HCT116 (cell line): ENCODE measurements around the gene GNB1. TPM values are rescaled to one million over a fixed set of nuclear protein-coding genes. Genes with fewer than 3 reads are reported as not detected.

Source experiments
- ATAC-seq: fragments of 200-7000 bp; cut with Tn5 transposase; 2 replicates; pipeline ENCODE4 v1.9.1; 2020; ENCODE audit warnings: mild to moderate bottlenecking, moderate library complexity
- BruUV-seq: library from RNA; stranded (reverse); fragments of 400-500 nt; replicated peaks from 2 replicates; lab custom pipeline; 2021; lab: Mats Ljungman, UMichigan
- CTCF ChIA-PET: fragments of 300-600 bp; sonication (Branson Sonifier 250); formaldehyde crosslinking; loops from one replicate; lab custom pipeline; 2021; ENCODE audit warnings: antibody characterized with exemption; lab: Charles Lee
- POLR2A ChIA-PET: fragments of 300-600, 350-600 bp; sonication (Branson Sonifier 250); formaldehyde crosslinking; loops from one replicate; lab custom pipeline; 2021; ENCODE audit warnings: antibody characterized with exemption; lab: Charles Lee
- RAD21 ChIA-PET, 2 experiments: fragments of 300-600 bp; sonication (Branson Sonifier 250); formaldehyde crosslinking; loops; one replicate each; lab custom pipeline; 2023; ENCODE audit warnings: low total read pairs in 2 of 2; ENCODE audit not compliant: uncharacterized antibody in 2 of 2, unreplicated experiment in 2 of 2, low non-redundant PET in 1 of 2; lab: Charles Lee
- DNase-seq: peaks from one replicate; pipeline ENCODE4 v3.0.0-alpha.2; 2010; ENCODE audit warnings: low read depth, low spot score
- H2AFZ ChIP-seq: fragments of 200-600 bp; shearing (Covaris generic), sonication (generic); 2 replicates; pipeline ENCODE4 v1.6.1; 2017; ENCODE audit warnings: low read depth, mixed run types, mixed read lengths, antibody characterized with exemption, low read length; ENCODE audit not compliant: poor library complexity, severe bottlenecking
- H3K27ac ChIP-seq: 2 replicates; pipeline ENCODE4 v1.5.1; 2012; ENCODE audit warnings: low read depth, low read length
- H3K27me3 ChIP-seq: fragments of 200-600 bp; sonication (generic); 2 replicates; pipeline ENCODE4 v1.6.1; 2016; ENCODE audit warnings: mixed run types, low read length, mixed read lengths; ENCODE audit not compliant: insufficient read depth
- H3K36me3 ChIP-seq, 2 experiments: fragments of 200-500 bp in 1 of 2; fragments of 200-600 bp in 1 of 2; sonication (Bioruptor generic) in 1 of 2; sonication (generic) in 1 of 2; 2 replicates each; pipeline versions ENCODE4 v1.5.1 to v1.6.1; 2014 to 2016; ENCODE audit warnings: low read length in 2 of 2, inconsistent platforms in 1 of 2, mixed read lengths in 1 of 2, mixed run types in 1 of 2; ENCODE audit not compliant: insufficient read depth in 2 of 2, control insufficient read depth in 1 of 2
- H3K4me1 ChIP-seq, 2 experiments: fragments of 200-600 bp in 1 of 2; sonication (generic) in 1 of 2; 2 replicates each; pipeline versions ENCODE4 v1.5.1 to v1.6.1; 2012 to 2017; ENCODE audit warnings: low read length in 2 of 2, inconsistent platforms in 1 of 2, mild to moderate bottlenecking in 1 of 2, mixed read lengths in 1 of 2, mixed run types in 1 of 2, moderate library complexity in 1 of 2; ENCODE audit not compliant: insufficient read depth in 2 of 2, control insufficient read depth in 1 of 2
- H3K4me2 ChIP-seq: fragments of 200-600 bp; sonication (generic); 2 replicates; pipeline ENCODE4 v1.6.1; 2017; ENCODE audit warnings: mixed run types, low read length, mixed read lengths
- H3K4me3 ChIP-seq, 2 experiments: fragments of 200-600 bp in 1 of 2; sonication (generic) in 1 of 2; replicated peaks in 1 of 2; 2 replicates each; pipeline ENCODE4 v1.5.1; 2011 to 2016; ENCODE audit warnings: low read length in 2 of 2, control low read depth in 1 of 2, low read depth in 1 of 2, mild to moderate bottlenecking in 1 of 2, mixed read lengths in 1 of 2, mixed run types in 1 of 2
- H3K79me2 ChIP-seq: fragments of 200-600 bp; sonication (generic); 2 replicates; pipeline ENCODE4 v1.6.1; 2017; ENCODE audit warnings: mild to moderate bottlenecking, mixed run types, low read length, moderate library complexity, mixed read lengths; ENCODE audit not compliant: insufficient read depth
- H3K9ac ChIP-seq: fragments of 200-600 bp; sonication (generic); 2 replicates; pipeline ENCODE4 v1.6.1; 2016; ENCODE audit warnings: low read length, mixed read lengths
- H3K9me2 ChIP-seq: fragments of 200-600 bp; sonication (generic), shearing (Covaris generic); 2 replicates; pipeline ENCODE4 v1.6.1; 2017; ENCODE audit warnings: mixed run types, mild to moderate bottlenecking, moderate library complexity; ENCODE audit not compliant: insufficient read depth
- H3K9me3 ChIP-seq, 2 experiments: fragments of 200-500 bp in 1 of 2; fragments of 200-600 bp in 1 of 2; sonication (Bioruptor generic) in 1 of 2; sonication (generic) in 1 of 2; 2 replicates each; pipeline ENCODE4 v1.6.1; 2014 to 2017; ENCODE audit warnings: low read length in 2 of 2, mixed read lengths in 2 of 2, inconsistent platforms in 1 of 2, low read depth in 1 of 2, mild to moderate bottlenecking in 1 of 2, mixed run types in 1 of 2, moderate library complexity in 1 of 2; ENCODE audit not compliant: control insufficient read depth in 1 of 2, insufficient read depth in 1 of 2
- H4K20me1 ChIP-seq: fragments of 200-600 bp; sonication (generic), shearing (Covaris generic); 2 replicates; pipeline ENCODE4 v1.6.1; 2017; ENCODE audit warnings: mixed run types, mild to moderate bottlenecking, moderate library complexity; ENCODE audit not compliant: insufficient read depth
- ATF3 ChIP-seq: IDR thresholded peaks from 2 replicates; pipeline ENCODE4 v1.6.1; 2012
- CBX3 ChIP-seq: IDR thresholded peaks from 2 replicates; pipeline ENCODE4 v1.6.1; 2012; ENCODE audit warnings: low read depth
- CEBPB ChIP-seq: IDR thresholded peaks from 2 replicates; pipeline ENCODE4 v1.6.1; 2012; ENCODE audit warnings: low read depth
- CTCF ChIP-seq, 3 experiments: fragments of 200-600 bp in 1 of 3; sonication (generic) in 1 of 3; IDR thresholded peaks in 2 of 3; conservative IDR thresholded peaks in 1 of 3; 2 replicates each; pipeline ENCODE4 v1.5.1; 2012 to 2017; ENCODE audit warnings: low read depth in 2 of 3, low read length in 2 of 3, antibody characterized with exemption in 1 of 3, borderline replicate concordance in 1 of 3, control low read depth in 1 of 3, mild to moderate bottlenecking in 1 of 3, mixed read lengths in 1 of 3, mixed run types in 1 of 3, moderate library complexity in 1 of 3; ENCODE audit not compliant: insufficient read depth in 1 of 3
- EGR1 ChIP-seq: IDR thresholded peaks from 2 replicates; pipeline ENCODE4 v1.6.1; 2012; ENCODE audit warnings: low read depth
- ELF1 ChIP-seq: IDR thresholded peaks from 2 replicates; pipeline ENCODE4 v1.6.1; 2012; ENCODE audit warnings: low read depth, borderline replicate concordance
- EZH2 ChIP-seq: fragments of 200-600 bp; sonication (generic); IDR thresholded peaks from 2 replicates; pipeline ENCODE4 v1.6.1; 2017; ENCODE audit warnings: antibody characterized with exemption, mixed run types
- EZH2phosphoT487 ChIP-seq: fragments of 200-600 bp; IDR thresholded peaks from 2 replicates; pipeline ENCODE4 v1.6.1; 2018; ENCODE audit warnings: antibody characterized with exemption, borderline replicate concordance
- FOSL1 ChIP-seq: IDR thresholded peaks from 2 replicates; pipeline ENCODE4 v1.6.1; 2012; ENCODE audit warnings: low read depth
- MAX ChIP-seq: IDR thresholded peaks from 2 replicates; pipeline ENCODE4 v1.6.1; 2012
- POLR2A ChIP-seq: IDR thresholded peaks from 2 replicates; pipeline ENCODE4 v1.7.0; 2011; ENCODE audit warnings: borderline replicate concordance; ENCODE audit not compliant: insufficient read depth, insufficient read length; ENCODE audit errors: extremely low read depth
- POLR2AphosphoS5 ChIP-seq: IDR thresholded peaks from 2 replicates; pipeline ENCODE4 v1.6.1; 2011; ENCODE audit warnings: mild to moderate bottlenecking, low read depth, low read length, moderate library complexity
- RAD21 ChIP-seq: IDR thresholded peaks from 2 replicates; pipeline ENCODE4 v1.6.1; 2012; ENCODE audit warnings: low read depth, mild to moderate bottlenecking
- REST ChIP-seq: IDR thresholded peaks from 2 replicates; pipeline ENCODE4 v1.6.1; 2012; ENCODE audit warnings: low read depth
- YY1 ChIP-seq: IDR thresholded peaks from 2 replicates; pipeline ENCODE4 v1.6.1; 2011; ENCODE audit warnings: low read length, low read depth, moderate library complexity, mild to moderate bottlenecking; ENCODE audit not compliant: insufficient replicate concordance; ENCODE audit errors: extremely low read depth
- ZBTB33 ChIP-seq: IDR thresholded peaks from 2 replicates; pipeline ENCODE4 v1.6.1; 2011; ENCODE audit warnings: mild to moderate bottlenecking, low read length, moderate library complexity; ENCODE audit not compliant: insufficient replicate concordance; ENCODE audit errors: extremely low read depth
- ZFX ChIP-seq: fragments of 450-650 bp; IDR thresholded peaks from 2 replicates; pipeline ENCODE4 v1.6.1; 2017
- intact Hi-C: fragments of 100-400 bp; cut with micrococcal nuclease; formaldehyde crosslinking; loops from 2 replicates; pipeline ENCODE4 v1.10.0; 2022
- total RNA-seq: library from RNA; stranded (reverse); gene quantifications from one replicate; pipeline ENCODE4 v1.2.1, GENCODE V29; 2021; ENCODE audit not compliant: unreplicated experiment

Gene GNB1
- total RNA-seq, 1 experiment from 2014 or later: 371 TPM

- POLR2A ChIA-PET: no interaction called here
- no peak for DNase-seq
- no peak for ATAC-seq
- TF ChIP-seq CBX3: no peak
- TF ChIP-seq POLR2A: no peak
- no peak for TF ChIP-seq MAX
- TF ChIP-seq YY1: no peak
- TF ChIP-seq EZH2: no peak
- TF ChIP-seq ZFX: no peak
- no peak for TF ChIP-seq EZH2phosphoT487
- no peak for TF ChIP-seq CEBPB
- no peak for TF ChIP-seq EGR1
- TF ChIP-seq POLR2AphosphoS5: no peak
- TF ChIP-seq RAD21: no peak
- no peak for TF ChIP-seq ZBTB33
- no peak for TF ChIP-seq CTCF (IDR thresholded peaks at IDR 0.05 in 2 of 3, conservative IDR thresholded peaks at IDR 0.05 in 1 of 3; ENCODE audit: borderline replicate concordance in 1 of 3, insufficient read depth in 1 of 3, low read depth in 2 of 3, low read length in 2 of 3)
- TF ChIP-seq ELF1: no peak
- TF ChIP-seq FOSL1: no peak
- TF ChIP-seq ATF3: no peak
- no peak for TF ChIP-seq REST
- Histone ChIP-seq H3K27me3 (no peaks in the 10 kb centered on the region), H3K9ac (no peak overlapping the region), H3K27ac (no peak overlapping the region), H3K9me3 (no peaks in the 10 kb centered on the region), H3K36me3 (peaks cover 3 to 6% of the 10 kb centered on the region in 2 experiments; a peak in 1 of 4 replicates), H3K4me2 (no peak overlapping the region), H3K9me2 (no peaks in the 10 kb centered on the region), H3K4me1 (no peaks in the 10 kb centered on the region), H3K79me2 (peaks cover 92% of the 10 kb centered on the region), H4K20me1 (peaks cover 11% of the 10 kb centered on the region; the same call in 1 of the 2 replicates), H2AFZ (no peak overlapping the region), H3K4me3 (no peak overlapping the region)
- intact Hi-C loops: no loop called here
- RAD21 ChIA-PET: no interaction called here
- BruUV-seq: no TSS peak
- CTCF ChIA-PET: no interaction called here
Measured at GRCh38 chr1:1847890-1848289, 43.0 kb downstream of the GNB1 start.
